H1 (cell line): ENCODE results near the gene LMNTD1.

ENCODE experiments used
- JUND ChIP-seq: IDR thresholded peaks from 2 replicates; pipeline ENCODE4 v1.6.1; 2011; ENCODE audit warnings: mild to moderate bottlenecking, improper control_type of control experiment, low read length
- POLR2A ChIP-seq, 2 experiments: IDR thresholded peaks; 1 replicate in 1 of 2; 2 replicates in 1 of 2; pipeline ENCODE4 v1.6.1; 2011; ENCODE audit warnings: low read depth in 2 of 2, low read length in 2 of 2, mild to moderate bottlenecking in 2 of 2; ENCODE audit errors: control extremely low read depth in 1 of 2
- TF ChIP-seq, protein P1 (sequence below): IDR thresholded peaks from 2 replicates; pipeline ENCODE4 v1.6.1; 2011; ENCODE audit warnings: low read length, improper control_type of control experiment

DNA sequence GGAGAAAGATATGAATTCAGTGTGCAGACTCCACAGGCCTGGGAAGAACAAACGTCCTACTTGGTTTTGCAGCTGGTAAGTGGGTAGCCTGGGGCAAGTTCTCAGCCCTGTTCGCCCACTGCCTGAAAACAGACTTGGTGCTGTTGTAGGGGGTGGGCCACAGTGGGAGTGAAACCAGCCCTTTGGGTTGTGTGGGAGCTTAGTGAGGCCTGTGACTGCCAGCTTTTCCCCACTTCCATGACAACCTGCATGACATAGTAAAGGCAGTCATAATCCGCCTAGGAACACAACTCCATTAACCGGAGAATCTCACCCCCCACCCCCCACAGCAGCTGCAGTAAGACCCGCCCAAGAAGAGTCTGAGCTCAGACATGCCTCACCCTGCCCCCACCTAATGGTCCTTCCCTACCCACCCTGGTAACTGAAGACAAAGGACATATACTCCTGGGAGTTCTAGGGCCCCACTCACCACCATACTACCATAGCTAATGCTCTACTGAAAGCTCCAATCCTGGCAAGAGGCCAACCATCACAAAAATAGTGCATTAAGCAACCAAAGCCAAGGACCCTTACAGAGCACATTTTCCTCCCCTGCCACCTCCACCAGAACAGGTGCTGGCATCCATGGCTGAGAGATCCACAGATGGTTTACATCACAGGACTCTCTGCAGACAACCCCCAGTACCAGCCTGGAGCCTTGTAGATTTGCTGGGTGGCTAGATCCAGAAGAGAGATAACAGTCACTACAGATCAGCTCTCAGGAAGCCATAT, 39.8 kb upstream of the LMNTD1 start:
- TF ChIP-seq, protein P1, sequence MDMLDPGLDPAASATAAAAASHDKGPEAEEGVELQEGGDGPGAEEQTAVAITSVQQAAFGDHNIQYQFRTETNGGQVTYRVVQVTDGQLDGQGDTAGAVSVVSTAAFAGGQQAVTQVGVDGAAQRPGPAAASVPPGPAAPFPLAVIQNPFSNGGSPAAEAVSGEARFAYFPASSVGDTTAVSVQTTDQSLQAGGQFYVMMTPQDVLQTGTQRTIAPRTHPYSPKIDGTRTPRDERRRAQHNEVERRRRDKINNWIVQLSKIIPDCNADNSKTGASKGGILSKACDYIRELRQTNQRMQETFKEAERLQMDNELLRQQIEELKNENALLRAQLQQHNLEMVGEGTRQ: no peak
- TF ChIP-seq POLR2A (IDR thresholded peaks at IDR 0.05; ENCODE audit: control extremely low read depth in 1 of 2, low read depth in 2 of 2, low read length in 2 of 2) (no peak), JUND (no peak)
